ENCODE results near the gene PCSK5.

DNA sequence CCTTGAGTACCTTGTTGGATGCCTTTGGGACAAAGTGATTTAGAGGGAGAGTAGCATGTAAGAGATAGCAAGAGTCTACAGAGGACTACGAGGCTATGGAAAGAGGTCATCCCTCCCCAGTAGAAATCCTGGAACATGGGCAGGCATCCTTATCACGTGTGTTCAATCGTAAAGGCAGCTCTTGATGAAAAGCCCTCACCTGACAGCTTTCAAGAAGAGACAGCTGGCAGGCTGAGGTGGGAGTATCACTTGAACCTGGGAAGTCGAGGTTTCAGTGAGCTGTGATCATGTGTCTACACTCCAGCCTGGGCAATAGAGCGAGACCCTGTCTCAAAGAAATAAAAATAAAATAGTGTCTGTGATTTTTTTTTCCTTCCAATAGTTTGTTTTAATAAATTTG is 112.6 kb downstream of the PCSK5 start:
- TF ChIP-seq, protein P1, sequence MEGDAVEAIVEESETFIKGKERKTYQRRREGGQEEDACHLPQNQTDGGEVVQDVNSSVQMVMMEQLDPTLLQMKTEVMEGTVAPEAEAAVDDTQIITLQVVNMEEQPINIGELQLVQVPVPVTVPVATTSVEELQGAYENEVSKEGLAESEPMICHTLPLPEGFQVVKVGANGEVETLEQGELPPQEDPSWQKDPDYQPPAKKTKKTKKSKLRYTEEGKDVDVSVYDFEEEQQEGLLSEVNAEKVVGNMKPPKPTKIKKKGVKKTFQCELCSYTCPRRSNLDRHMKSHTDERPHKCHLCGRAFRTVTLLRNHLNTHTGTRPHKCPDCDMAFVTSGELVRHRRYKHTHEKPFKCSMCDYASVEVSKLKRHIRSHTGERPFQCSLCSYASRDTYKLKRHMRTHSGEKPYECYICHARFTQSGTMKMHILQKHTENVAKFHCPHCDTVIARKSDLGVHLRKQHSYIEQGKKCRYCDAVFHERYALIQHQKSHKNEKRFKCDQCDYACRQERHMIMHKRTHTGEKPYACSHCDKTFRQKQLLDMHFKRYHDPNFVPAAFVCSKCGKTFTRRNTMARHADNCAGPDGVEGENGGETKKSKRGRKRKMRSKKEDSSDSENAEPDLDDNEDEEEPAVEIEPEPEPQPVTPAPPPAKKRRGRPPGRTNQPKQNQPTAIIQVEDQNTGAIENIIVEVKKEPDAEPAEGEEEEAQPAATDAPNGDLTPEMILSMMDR (IDR thresholded peaks at IDR 0.05 in 8 of 11, conservative IDR thresholded peaks at IDR 0.05 in 3 of 11) = no peak
- TF ChIP-seq POLR2AphosphoS5 (IDR thresholded peaks at IDR 0.05) = no peak
